Measurements from ENCODE around the gene CAP2.

CAP2 gene, protein sequence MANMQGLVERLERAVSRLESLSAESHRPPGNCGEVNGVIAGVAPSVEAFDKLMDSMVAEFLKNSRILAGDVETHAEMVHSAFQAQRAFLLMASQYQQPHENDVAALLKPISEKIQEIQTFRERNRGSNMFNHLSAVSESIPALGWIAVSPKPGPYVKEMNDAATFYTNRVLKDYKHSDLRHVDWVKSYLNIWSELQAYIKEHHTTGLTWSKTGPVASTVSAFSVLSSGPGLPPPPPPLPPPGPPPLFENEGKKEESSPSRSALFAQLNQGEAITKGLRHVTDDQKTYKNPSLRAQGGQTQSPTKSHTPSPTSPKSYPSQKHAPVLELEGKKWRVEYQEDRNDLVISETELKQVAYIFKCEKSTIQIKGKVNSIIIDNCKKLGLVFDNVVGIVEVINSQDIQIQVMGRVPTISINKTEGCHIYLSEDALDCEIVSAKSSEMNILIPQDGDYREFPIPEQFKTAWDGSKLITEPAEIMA

DNA sequence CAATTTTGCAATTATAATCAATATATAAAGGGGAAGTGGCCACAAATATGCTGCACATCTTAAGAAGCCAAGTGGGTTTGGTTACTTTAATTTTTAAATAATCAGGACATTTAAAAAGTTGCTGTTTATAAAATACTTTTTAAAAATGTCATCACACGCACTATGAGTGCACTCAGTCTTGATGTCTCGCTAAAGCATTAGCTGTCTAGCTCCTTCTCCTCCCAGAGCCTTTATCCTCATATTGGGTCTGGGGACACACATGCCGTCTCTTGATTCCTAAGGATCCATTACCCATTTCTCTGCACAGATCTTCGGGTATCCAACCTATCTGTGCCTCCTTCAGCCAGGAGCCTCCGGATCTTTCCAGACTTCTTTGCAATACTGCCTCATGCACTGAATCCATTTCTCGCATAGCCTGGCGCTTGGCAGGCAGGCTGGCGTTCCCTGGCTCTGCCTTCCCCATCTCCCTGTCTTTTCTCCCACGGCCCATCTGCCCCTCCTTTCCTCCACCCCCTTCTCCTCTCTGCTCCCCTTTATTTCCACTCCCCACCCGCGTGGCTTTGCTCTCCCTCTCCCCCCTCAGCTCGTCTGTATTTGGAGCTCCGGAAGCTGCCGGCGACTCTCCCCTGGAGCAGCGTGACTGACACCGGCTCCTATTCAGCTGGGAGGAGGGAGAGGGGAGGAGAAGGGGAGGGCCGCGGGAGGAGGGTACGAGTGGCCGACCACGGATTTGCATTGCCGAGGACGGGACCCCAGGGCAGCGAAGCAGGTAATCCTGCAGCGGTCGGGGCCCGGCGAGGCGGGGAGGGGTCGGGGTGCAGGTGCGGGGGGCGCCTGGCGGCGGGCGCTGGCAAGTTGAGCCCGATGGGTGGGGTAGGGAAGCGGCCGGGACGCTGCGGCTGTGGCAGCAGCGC lies at the start of gene CAP2:
CAP2 (plus strand) TSS at position 618 of the 914 bp plus-strand sequence. CDS start 27,961 bp downstream, outside the sequence.
- TF ChIP-seq, protein P1, sequence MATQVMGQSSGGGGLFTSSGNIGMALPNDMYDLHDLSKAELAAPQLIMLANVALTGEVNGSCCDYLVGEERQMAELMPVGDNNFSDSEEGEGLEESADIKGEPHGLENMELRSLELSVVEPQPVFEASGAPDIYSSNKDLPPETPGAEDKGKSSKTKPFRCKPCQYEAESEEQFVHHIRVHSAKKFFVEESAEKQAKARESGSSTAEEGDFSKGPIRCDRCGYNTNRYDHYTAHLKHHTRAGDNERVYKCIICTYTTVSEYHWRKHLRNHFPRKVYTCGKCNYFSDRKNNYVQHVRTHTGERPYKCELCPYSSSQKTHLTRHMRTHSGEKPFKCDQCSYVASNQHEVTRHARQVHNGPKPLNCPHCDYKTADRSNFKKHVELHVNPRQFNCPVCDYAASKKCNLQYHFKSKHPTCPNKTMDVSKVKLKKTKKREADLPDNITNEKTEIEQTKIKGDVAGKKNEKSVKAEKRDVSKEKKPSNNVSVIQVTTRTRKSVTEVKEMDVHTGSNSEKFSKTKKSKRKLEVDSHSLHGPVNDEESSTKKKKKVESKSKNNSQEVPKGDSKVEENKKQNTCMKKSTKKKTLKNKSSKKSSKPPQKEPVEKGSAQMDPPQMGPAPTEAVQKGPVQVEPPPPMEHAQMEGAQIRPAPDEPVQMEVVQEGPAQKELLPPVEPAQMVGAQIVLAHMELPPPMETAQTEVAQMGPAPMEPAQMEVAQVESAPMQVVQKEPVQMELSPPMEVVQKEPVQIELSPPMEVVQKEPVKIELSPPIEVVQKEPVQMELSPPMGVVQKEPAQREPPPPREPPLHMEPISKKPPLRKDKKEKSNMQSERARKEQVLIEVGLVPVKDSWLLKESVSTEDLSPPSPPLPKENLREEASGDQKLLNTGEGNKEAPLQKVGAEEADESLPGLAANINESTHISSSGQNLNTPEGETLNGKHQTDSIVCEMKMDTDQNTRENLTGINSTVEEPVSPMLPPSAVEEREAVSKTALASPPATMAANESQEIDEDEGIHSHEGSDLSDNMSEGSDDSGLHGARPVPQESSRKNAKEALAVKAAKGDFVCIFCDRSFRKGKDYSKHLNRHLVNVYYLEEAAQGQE (IDR thresholded peaks at IDR 0.05; ENCODE audit: low read depth): no peak
- TF ChIP-seq CEBPB (IDR thresholded peaks at IDR 0.05) (no peak), TEAD4 (IDR thresholded peaks at IDR 0.05) (no peak), EGR1 (IDR thresholded peaks at IDR 0.05) (no peak), EP300 (IDR thresholded peaks at IDR 0.05; ENCODE audit: borderline replicate concordance) (no peak), ZBTB7A (IDR thresholded peaks at IDR 0.05; ENCODE audit: low read depth) (peak; percentile 92), RAD21 (IDR thresholded peaks at IDR 0.05; ENCODE audit: low read depth) (no peak), YY1 (IDR thresholded peaks at IDR 0.05; ENCODE audit: low read depth) (no peak)
- TF ChIP-seq, protein P2, sequence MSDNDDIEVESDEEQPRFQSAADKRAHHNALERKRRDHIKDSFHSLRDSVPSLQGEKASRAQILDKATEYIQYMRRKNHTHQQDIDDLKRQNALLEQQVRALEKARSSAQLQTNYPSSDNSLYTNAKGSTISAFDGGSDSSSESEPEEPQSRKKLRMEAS (IDR thresholded peaks at IDR 0.05): peak; percentile 59; the same call in 1 of the 2 replicates

GRCh38 chr6:17347012-17347411 lies 46.4 kb upstream of the CAP2 start:
- TF ChIP-seq TAF1 (IDR thresholded peaks at IDR 0.05; ENCODE audit: low read depth) (no peak), RAD21 (IDR thresholded peaks at IDR 0.05; ENCODE audit: low read depth) (no peak), FOXM1 (IDR thresholded peaks at IDR 0.05; ENCODE audit: borderline replicate concordance, low read depth) (no peak), NFIC (IDR thresholded peaks at IDR 0.05) (no peak)

DNA sequence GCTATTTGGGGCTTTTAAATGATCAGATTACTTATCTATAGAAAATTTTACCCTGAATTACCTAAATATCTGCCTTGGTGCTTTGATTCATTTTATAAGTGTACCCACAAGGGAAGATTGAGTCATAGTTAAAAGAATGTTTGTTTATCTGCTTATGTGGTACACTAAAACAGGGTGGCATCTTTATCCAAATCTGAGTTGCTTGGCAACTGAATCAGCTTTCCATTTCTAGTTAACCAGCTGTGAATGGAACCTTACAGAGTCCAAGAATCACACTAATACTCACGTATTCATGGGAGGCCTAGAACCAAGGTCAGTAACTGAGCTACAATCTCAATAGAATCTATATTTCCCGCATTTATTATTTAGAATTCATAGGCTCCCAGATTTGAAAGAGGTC lies 44.0 kb upstream of the CAP2 start:
- TF ChIP-seq CREB1 (IDR thresholded peaks at IDR 0.05; ENCODE audit: low read depth) (no peak), TAF1 (IDR thresholded peaks at IDR 0.05; ENCODE audit: low read depth) (no peak), TEAD4 (IDR thresholded peaks at IDR 0.05) (no peak), NFIC (IDR thresholded peaks at IDR 0.05) (no peak), CEBPB (IDR thresholded peaks at IDR 0.05) (no peak), YY1 (IDR thresholded peaks at IDR 0.05; ENCODE audit: low read depth) (no peak)
- TF ChIP-seq, protein P1 (IDR thresholded peaks at IDR 0.05; ENCODE audit: low read depth): no peak
- TF ChIP-seq, protein P2 (IDR thresholded peaks at IDR 0.05): no peak

DNA sequence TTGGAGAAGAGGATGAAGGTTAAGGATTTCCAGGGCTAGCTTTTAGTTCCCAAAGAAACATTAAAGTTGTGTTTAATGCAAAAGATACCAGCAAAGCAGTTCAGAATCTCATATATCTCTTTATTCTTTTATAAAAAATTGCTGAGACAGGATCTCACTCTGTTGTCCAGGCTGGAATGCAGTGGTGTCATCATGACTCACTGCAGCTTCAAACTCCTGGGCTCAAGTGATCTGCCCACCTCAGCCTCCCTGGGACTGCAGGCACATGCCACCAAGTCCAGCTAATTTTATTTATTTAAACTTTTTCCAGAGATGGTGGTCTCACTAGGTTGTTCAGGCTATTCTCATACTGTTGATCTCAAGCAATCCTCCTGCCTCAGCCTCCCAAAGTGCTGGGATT lies 41.1 kb upstream of the CAP2 start:
- no peak for TF ChIP-seq USF1 (IDR thresholded peaks at IDR 0.05)
- TF ChIP-seq YY1 (IDR thresholded peaks at IDR 0.05; ENCODE audit: low read depth): no peak
- TF ChIP-seq TEAD4 (IDR thresholded peaks at IDR 0.05): no peak

DNA sequence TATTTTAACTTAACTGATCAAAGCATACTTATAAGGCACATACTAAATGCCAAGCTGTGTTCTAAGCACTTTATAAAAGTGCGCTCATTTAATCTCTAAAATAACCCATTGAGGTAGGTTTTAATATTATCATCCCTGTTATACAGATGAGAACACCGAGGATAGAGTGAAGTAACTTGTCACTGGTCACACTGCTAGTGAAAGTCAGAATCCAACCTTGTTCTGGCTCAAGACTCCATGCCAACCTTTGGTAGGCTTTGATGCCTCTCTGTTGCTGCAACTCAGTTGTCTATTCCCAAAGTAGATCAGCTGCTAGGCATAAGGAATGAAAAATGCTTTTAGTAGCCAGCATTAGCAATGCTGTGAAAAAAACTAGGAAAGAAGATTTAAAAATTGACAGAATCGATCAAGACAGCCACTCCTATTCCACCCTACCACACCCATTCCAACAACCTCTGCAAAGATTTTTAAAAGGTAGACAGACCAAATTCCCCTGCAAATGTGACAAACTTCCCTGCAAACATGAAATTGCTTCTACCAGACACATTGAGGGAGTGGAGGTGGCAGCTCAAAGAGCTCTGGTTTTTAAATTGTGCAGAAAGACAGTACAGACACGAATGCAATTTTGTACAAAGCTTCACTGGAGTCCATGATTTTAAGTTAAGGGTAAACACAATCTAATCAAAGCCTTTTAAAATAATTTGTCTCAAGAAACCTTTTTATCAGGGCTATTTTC lies 39.8 kb upstream of the CAP2 start:
- TF ChIP-seq, protein P2 (IDR thresholded peaks at IDR 0.05): no peak

GRCh38 chr6:17354700-17355403 lies 38.5 kb upstream of the CAP2 start:
- no peak for TF ChIP-seq CEBPB (IDR thresholded peaks at IDR 0.05)
- TF ChIP-seq ZBTB7A (IDR thresholded peaks at IDR 0.05; ENCODE audit: low read depth): no peak
- no peak for TF ChIP-seq FOXM1 (IDR thresholded peaks at IDR 0.05; ENCODE audit: borderline replicate concordance, low read depth)
- no peak for TF ChIP-seq YY1 (IDR thresholded peaks at IDR 0.05; ENCODE audit: low read depth)
- no peak for TF ChIP-seq TEAD4 (IDR thresholded peaks at IDR 0.05)
- TF ChIP-seq USF1 (IDR thresholded peaks at IDR 0.05): no peak
- TF ChIP-seq NFIC (IDR thresholded peaks at IDR 0.05): no peak
- no peak for TF ChIP-seq EGR1 (IDR thresholded peaks at IDR 0.05)
- TF ChIP-seq CREB1 (IDR thresholded peaks at IDR 0.05; ENCODE audit: low read depth): no peak
- TF ChIP-seq EP300 (IDR thresholded peaks at IDR 0.05; ENCODE audit: borderline replicate concordance): no peak
- TF ChIP-seq RAD21 (IDR thresholded peaks at IDR 0.05; ENCODE audit: low read depth): no peak
- TF ChIP-seq TCF12 (IDR thresholded peaks at IDR 0.05; ENCODE audit: low read depth): no peak
- TF ChIP-seq, protein P2 (IDR thresholded peaks at IDR 0.05): no peak
- no peak for TF ChIP-seq TAF1 (IDR thresholded peaks at IDR 0.05; ENCODE audit: low read depth)
- TF ChIP-seq, protein P1 (IDR thresholded peaks at IDR 0.05; ENCODE audit: low read depth): no peak
